GOT3 (cell line): ENCODE data around the gene PPP2R2B.
"Not testable (repeated sequence)": the region's sequence is repeated elsewhere in the genome, so short reads cannot be mapped to it uniquely, and the experiment has no call there.

ENCODE experiments used
- DNase-seq: peaks from one replicate; lab custom pipeline; 2025; ENCODE audit warnings: mixed read lengths; lab: John Stamatoyannopoulos, UW

Gene PPP2R2B

DNA sequence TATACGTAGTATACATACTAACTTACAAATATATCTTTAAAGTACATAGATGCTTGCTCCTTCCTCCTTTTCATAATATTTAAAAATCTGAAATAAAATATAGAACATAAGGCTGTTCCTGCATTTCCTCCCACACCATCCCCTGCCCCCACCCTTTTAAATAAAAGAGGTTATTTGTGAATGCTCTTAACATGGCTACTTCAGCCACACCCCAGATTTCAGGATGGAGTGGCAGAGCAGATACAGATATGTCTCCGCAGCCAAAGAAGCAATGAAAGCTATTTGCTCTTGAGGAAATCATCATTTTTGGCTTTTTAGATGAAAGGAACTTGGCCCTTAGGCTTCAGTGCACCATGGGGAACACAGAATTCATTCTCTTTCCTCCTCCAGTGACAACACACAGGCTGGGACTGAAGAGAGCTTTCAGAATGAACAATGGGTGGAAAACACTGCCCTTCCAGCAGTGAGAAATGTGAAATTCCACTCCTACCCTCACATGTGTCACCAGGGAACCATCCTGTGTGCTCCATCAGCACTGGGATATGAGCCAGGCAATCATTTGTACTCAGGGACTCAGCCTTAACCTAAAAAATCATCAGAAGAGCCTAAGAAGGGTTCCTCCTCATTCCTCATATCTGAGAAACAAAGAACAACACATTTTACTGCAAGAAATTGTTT is 134.3 kb downstream of the PPP2R2B start:
- no peak for DNase-seq

DNA sequence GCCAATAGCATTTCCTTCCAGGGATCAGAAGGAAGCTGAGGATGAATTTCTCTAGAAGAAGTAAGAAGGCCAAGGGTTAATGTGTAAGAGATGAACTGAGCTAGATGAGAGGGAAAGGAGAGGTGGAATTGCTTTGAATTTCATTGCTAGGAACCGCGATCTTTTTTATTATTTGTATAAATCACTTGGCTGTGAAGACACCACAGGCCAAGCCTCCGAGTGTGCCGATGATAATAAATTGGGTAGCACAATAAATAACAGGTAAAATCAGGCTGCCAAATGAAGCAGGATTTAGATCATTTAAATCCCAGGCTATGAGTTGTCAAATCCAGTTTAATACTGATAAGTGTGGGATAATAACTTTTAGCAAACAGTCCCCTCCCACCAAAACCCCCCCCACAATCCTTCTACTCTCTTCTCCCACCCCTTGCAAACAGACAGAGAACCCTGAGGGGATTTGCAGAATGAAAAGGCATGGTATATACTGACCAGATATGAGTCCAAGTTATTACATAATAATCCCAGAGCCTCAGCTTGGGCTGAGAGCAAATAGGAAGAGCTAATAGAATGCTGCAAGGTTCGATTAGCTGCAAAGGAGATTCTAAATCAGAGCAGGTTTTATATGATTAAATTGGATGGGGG is 143.5 kb downstream of the PPP2R2B start:
- no peak for DNase-seq

GRCh38 chr5:146732962-146733361 is 145.6 kb downstream of the PPP2R2B start:
- DNase-seq: no peak

GRCh38 chr5:146731909-146732659 is 146.5 kb downstream of the PPP2R2B start:
- DNase-seq: no peak

DNA sequence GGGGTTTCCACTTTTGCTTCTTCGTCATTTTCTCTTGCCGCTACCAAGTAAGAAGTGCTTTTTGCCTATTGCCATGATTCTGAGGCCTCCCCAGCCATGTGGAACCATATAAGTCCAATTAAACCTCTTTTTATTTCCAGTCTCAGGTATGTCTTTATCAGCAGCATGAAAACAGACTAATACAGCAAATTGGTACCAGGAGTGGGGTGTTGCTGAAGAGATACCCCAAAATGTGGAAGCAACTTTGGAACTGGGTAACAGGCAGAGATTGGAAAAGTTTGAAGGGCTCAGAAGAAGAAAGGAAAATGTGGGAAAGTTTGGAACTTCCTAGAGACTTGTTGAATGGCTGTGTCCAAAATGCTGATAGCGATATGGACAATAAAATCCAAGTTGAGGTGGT is 149.8 kb downstream of the PPP2R2B start:
- not testable (repeated sequence) for DNase-seq

- DNase-seq: no peak
Measured at GRCh38 chr5:146726891-146727290, 151.7 kb downstream of the PPP2R2B start.

- DNase-seq: no peak
Measured at GRCh38 chr5:146726020-146726419, 152.5 kb downstream of the PPP2R2B start.

DNA sequence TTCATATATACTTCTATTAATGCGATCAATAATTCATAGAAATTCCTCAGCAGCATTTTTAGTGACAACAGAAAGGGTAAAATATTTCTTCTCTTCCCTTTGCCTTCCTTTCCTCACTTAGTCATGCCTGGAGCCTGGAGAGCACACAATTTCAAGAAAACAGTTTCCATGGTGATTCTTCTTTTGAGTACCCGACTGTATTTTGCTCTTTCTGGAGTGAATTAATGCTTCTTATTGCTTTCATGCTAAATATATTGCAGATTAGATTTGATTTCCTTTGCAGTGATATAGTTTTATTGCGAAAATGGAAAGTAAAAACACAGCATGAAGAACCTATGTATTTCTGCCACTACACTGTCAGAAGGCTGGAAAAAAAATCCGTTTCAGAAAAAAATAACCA is 153.5 kb downstream of the PPP2R2B start:
- no peak for DNase-seq

DNA sequence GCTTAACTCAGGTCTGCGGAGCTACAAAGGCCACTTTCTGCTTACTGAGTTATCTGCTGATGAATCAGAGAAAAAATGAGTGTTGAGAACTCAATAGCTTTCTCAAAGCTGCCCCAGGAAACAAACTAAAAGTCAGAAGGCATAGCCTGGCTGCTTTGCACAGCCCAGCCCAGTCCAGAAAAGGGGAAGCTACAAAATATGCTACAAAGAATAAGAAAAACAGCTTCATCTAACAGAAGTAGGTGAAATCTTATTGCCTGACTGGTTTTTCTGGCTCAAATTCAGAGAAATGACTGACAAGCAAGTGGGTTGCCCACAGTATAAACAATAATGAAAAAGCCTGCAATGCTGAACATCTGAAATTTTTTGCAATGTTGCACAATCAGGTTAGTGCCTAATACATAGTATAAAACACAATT is 156.2 kb downstream of the PPP2R2B start:
- DNase-seq: no peak

- no peak for DNase-seq
Measured at GRCh38 chr5:146721073-146721815, 157.3 kb downstream of the PPP2R2B start.

GRCh38 chr5:146720107-146720506 is 158.4 kb downstream of the PPP2R2B start:
- DNase-seq: no peak

- DNase-seq: no peak
Measured at GRCh38 chr5:146719179-146719578, 159.4 kb downstream of the PPP2R2B start.

DNA sequence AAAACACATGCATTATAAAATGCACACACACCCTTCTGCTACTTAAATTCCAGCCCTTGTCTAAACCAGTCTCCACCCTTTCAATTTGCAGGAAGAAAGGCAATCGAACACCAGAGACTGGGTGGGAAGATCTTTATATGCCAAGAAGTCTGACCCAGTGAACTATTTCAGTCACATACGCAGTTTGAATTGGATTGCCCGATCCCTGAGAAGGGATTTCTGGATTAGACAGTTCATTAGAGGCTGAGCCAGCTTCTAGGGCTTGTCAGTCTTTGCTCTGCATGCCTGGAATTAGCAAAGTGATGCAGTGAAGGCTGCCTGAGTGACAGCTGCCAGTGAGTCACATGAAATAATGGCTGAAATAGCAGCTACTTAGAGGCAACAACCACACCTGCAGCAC is 159.9 kb downstream of the PPP2R2B start:
- no peak for DNase-seq

DNA sequence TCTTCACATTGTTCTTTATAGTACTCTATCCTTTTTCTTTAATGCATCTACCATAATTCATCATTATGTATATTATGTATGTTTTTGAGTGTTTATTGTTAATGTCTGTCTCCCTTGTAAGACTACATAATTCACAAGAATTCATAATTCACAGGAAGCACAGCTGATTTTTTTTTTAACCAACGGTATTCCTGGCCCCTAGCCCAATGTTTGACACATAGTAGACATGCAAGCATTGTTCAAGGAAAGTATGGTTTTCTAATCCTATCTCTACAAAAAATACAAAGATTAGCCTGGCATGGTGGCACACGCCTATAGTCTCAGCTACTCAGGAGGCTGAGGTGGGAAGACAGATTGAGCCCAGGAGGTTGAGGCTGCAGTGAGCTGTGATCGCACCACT is 160.6 kb downstream of the PPP2R2B start:
- DNase-seq: no peak

DNA sequence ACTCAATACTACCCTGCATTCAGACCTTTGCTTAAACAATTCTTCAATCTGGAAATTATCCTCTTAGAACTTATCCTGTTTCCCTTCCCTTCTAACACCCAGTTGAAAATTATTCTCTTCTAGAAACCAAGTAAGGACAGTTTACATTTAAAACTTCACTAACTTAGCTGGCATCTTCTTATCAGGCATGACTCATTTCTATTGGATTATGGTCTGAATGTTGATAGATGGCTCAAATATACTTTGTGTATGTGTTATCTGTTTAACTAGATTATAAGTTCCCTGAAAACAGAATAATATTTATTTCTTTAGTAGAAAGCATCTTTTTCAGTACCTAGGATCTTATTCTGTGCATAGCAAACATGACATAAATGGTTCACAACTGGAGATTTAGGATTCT is 161.9 kb downstream of the PPP2R2B start:
- DNase-seq: no peak

DNA sequence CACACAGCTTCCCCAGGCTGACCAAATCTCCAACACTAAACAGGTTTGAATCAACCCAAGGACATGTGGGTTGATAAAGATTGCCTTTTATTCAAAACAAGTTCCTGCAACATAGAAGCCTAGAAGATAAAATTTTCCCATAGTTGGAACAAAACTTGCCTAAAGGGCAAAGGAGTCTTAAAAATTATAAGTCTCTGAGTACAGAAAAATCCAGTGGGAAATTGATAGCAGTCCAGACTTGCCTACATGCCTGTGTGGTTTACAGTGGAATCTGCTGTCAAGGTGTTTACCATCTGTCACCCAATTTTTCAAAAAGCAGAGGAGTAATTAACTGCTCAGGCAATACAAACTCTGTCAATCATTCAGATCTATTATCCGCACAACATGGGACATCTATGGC is 168.2 kb downstream of the PPP2R2B start:
- no peak for DNase-seq

- no peak for DNase-seq
Measured at GRCh38 chr5:146707316-146707715, 171.2 kb downstream of the PPP2R2B start.

GRCh38 chr5:146706321-146706972 is 172.1 kb downstream of the PPP2R2B start:
- DNase-seq: no peak

DNA sequence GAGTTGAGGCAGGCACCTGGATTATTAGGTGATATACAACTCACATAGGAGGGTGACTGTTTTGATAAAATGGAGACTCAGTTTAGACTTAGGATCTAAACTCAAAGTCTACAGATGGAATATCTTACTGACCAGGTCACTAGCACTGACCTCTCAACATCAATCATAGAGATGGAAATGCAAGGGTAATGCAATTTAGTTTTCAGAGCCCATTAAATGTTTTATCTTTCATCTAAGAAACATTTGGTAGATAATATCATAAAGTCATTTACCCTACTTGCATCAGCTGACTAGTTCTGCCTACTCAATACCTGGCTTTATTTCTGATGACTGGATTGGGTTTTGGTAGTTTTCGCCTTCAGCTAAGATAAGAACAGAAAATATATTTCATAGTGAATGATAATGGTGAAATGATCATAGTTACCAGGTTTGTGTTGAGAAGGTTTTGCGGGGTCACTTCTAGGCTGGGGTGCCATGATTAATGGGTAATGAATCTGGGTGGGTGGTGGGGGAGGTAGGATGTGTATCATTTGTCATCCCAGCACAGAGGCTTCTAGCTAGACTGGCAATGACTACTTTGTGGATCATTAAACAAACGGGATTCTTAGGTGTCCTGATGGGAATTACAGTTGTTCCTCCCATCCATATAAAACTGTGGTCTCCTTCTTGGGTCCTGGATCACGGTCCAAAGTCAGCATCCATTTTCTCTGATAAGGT is 173.4 kb downstream of the PPP2R2B start:
- no peak for DNase-seq

DNA sequence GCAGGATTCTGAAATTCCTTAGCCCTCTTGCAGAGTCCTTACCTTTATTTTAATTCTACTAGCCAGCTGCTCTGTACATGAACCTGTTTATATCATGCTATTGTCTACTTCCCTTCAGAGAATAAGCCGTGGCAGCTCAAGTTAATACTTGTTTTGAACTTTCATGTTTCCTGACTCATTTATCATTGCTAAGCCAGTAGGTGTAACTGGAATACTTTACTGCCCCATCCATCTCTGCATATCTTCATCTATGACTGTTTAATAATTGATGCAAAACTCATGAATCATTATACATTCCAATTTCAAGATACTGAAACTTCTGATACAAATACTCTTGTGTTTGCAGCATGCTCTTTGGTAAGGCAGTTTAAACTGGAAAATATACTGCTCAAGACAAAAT is 174.7 kb downstream of the PPP2R2B start:
- DNase-seq: no peak

GRCh38 chr5:146703499-146703898 is 175.1 kb downstream of the PPP2R2B start:
- no peak for DNase-seq
